Activated T-cell treated with anti-CD3 and anti-CD28 coated beads, Interleukin-2, amount 50 U/mL, for 4 hours (primary cell): ENCODE data around the gene VEZF1. TPM values are rescaled to one million over a fixed set of nuclear protein-coding genes. Genes with fewer than 3 reads are reported as not detected.
"Not testable (repeated sequence)": the region's sequence is repeated elsewhere in the genome, so short reads cannot be mapped to it uniquely, and the experiment has no call there.

Experiments
- ATAC-seq, 2 donors: fragments of 200-7000 bp; cut with Tn5 transposase; one replicate each; pipeline ENCODE4 v1.10.0; 2021
- DNase-seq: peaks from one replicate; pipeline ENCODE4 v3.0.0-alpha.2; 2020
- H3K27me3 Mint-ChIP-seq: one replicate; pipeline ENCODE4 v1.8.0; 2021; ENCODE audit warnings: low read depth, mixed read lengths
- H3K36me3 Mint-ChIP-seq: one replicate; pipeline ENCODE4 v1.8.0; 2022; ENCODE audit warnings: mixed read lengths; ENCODE audit not compliant: insufficient read depth
- H3K4me1 Mint-ChIP-seq: one replicate; pipeline ENCODE4 v1.8.0; 2021; ENCODE audit warnings: low read depth, mixed read lengths
- H3K4me3 Mint-ChIP-seq: one replicate; pipeline ENCODE4 v1.8.0; 2021; ENCODE audit warnings: mild to moderate bottlenecking, moderate library complexity, mixed read lengths
- H3K9me3 Mint-ChIP-seq: one replicate; pipeline ENCODE4 v1.8.0; 2021; ENCODE audit warnings: mixed read lengths
- total RNA-seq, 3 donors: library from RNA; stranded (reverse); gene quantifications; one replicate each; pipeline ENCODE4 v1.2.1, GENCODE V29; 2021

VEZF1 gene
- total RNA-seq, 3 donors from 2014 or later = 23.8 to 25.1 (median 24.1) TPM

GRCh38 chr17:57972151-57972550 lies 15.9 kb downstream of the VEZF1 start:
- Mint-ChIP-seq H3K36me3 (peaks cover 22% of the 10 kb centered on the region), H3K27me3 (no peaks in the 10 kb centered on the region), H3K9me3 (no peaks in the 10 kb centered on the region), H3K4me1 (no peaks in the 10 kb centered on the region), H3K4me3 (no peak overlapping the region)
- ATAC-seq (no peak), DNase-seq (no peak)

DNA sequence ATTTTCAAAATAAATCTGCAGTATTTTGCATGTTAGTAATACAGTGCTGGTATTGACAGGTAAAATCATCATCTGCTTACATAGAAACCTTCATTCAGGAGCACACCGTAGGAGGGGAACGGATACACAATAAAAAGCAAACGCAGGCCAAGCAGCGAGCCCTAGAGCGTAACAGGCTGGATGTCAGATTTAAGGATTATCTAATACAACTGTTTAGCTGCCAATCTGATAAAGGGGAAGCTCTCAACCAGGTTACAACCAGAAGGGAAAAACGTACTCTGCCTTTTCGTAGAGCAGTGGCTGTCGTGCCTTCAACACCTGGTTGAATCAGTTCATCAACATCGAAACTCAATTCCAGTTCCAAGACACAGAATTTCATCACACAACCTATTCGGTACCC lies 16.5 kb downstream of the VEZF1 start:
- ATAC-seq (no peak), DNase-seq (no peak)
- H3K36me3 Mint-ChIP-seq = peaks cover 16% of the 10 kb centered on the region
- H3K4me3 Mint-ChIP-seq = no peak overlapping the region
- H3K4me1 Mint-ChIP-seq = no peaks in the 10 kb centered on the region
- H3K9me3 Mint-ChIP-seq = no peaks in the 10 kb centered on the region
- no peaks in the 10 kb centered on the region for H3K27me3 Mint-ChIP-seq

- Mint-ChIP-seq H3K27me3 (no peaks in the 10 kb centered on the region), H3K9me3 (no peaks in the 10 kb centered on the region), H3K36me3 (peaks cover 10% of the 10 kb centered on the region), H3K4me1 (no peaks in the 10 kb centered on the region), H3K4me3 (no peak overlapping the region)
- DNase-seq = no peak
- ATAC-seq = no peak
Measured at GRCh38 chr17:57970710-57971109, 17.3 kb downstream of the VEZF1 start.

- Mint-ChIP-seq H3K4me1 (no peaks in the 10 kb centered on the region), H3K36me3 (peaks cover 2% of the 10 kb centered on the region)
Measured at GRCh38 chr17:57968456-57968855, 19.6 kb downstream of the VEZF1 start.

DNA sequence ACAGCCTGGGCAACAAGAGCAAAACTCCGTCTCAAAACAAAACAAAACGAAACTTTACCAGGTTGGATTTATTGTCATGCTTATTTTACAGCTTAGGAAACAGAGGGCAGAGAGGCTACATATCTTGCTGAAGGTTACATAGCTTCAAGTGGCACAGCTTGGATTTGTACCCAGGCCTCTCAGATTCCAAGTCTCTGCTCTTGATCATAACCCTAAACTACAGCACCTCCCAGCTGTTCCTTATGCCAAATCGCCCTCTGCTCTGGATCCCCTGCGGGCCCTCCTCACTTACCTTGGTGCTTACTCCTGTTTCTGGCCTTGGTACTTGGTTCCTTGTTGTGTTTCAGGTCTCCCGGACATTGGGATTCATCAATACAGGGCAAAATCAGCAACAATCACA lies 21.2 kb downstream of the VEZF1 start:
- no peak for DNase-seq
- no peaks in the 10 kb centered on the region for H3K9me3 Mint-ChIP-seq
- H3K4me1 Mint-ChIP-seq = no peaks in the 10 kb centered on the region
- no peaks in the 10 kb centered on the region for H3K36me3 Mint-ChIP-seq
- peaks cover 3% of the 10 kb centered on the region for H3K27me3 Mint-ChIP-seq
- no peak overlapping the region for H3K4me3 Mint-ChIP-seq
- no peak for ATAC-seq

More at GRCh38 chr17:57968456-57968855, 19.6 kb downstream of the VEZF1 start:
- Mint-ChIP-seq H3K9me3 (no peaks in the 10 kb centered on the region), H3K27me3 (no peaks in the 10 kb centered on the region), H3K4me3 (no peak overlapping the region)
- DNase-seq (no peak), ATAC-seq (no peak)

- Mint-ChIP-seq H3K4me3 (no peak overlapping the region), H3K27me3 (peaks cover 3% of the 10 kb centered on the region), H3K4me1 (no peaks in the 10 kb centered on the region), H3K9me3 (no peaks in the 10 kb centered on the region), H3K36me3 (no peaks in the 10 kb centered on the region)
- ATAC-seq = no peak
- no peak for DNase-seq
Measured at GRCh38 chr17:57966246-57966645, 21.8 kb downstream of the VEZF1 start.

- no peak for DNase-seq
- H3K4me3 Mint-ChIP-seq = no peak overlapping the region
- no peaks in the 10 kb centered on the region for H3K4me1 Mint-ChIP-seq
- H3K36me3 Mint-ChIP-seq = no peaks in the 10 kb centered on the region
- peaks cover 5% of the 10 kb centered on the region for H3K27me3 Mint-ChIP-seq
- no peak for ATAC-seq
- no peaks in the 10 kb centered on the region for H3K9me3 Mint-ChIP-seq
Measured at GRCh38 chr17:57965521-57966160, 22.4 kb downstream of the VEZF1 start.

DNA sequence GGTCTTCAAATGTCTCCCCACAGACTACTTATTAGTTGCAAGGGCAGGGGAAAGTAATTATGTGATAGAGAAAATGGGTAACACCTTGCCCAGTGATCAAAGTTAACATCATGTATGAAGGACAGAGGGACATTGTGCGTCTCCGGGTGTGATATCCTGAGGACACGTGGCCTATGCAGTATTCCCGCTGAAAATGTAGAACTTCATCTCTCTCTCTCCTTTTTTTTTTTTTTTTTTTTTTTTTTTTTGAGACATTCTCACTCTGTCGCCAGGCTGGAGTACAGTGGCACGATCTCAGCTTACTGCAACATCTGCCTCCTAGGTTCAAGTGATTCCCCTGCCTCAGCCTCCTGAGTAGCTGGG lies 24.9 kb downstream of the VEZF1 start:
- no peak for ATAC-seq
- no peaks in the 10 kb centered on the region for H3K36me3 Mint-ChIP-seq

DNA sequence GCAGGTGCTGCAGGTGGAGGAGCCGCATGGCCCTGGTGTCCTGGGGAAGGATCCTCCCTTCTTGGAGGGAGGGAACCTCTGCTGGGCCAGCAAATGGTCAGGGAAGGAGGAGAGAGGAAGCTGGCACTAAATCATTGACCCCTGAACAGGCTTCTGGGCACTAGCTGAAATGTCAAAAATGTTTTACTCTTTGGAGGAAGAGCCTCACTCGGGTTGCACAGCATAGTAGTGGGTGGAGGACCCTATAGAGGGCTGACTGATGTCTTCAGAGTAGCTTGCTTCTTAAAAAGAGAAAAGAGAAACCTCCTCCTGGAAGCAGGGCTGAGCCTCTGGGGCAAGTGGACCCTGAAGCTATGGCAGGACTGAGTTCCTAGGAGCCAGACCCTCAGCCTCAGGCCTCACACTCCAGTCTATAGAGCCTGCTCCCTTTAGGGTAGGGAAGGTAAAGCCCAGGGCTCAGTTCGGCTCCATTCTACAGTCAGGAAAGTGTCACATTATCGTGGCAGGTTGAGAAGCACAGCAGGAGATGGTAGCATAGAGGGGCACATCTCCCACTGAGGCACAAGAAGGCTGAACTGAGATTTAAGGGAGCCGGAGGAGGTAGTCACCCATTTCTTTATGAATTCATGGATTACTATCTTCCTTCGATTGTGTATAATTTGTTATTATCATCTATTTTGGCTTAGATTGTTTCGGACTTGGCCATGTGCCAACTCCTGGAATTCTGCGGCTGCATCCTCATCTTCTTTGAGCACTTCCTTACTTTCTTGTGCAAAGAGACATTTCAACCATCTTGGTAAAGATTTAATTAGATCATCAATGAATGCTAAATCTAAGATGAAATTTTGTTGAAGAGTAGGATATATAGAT lies 25.5 kb downstream of the VEZF1 start:
- DNase-seq (no peak), ATAC-seq (no peak)
- H3K9me3 Mint-ChIP-seq = no peaks in the 10 kb centered on the region
- H3K4me1 Mint-ChIP-seq = no peaks in the 10 kb centered on the region
- peaks cover 18% of the 10 kb centered on the region for H3K27me3 Mint-ChIP-seq
- no peaks in the 10 kb centered on the region for H3K36me3 Mint-ChIP-seq
- no peak overlapping the region for H3K4me3 Mint-ChIP-seq

More for the DNA sequence above, 24.9 kb downstream of the VEZF1 start:
- no peak overlapping the region for H3K4me3 Mint-ChIP-seq
- H3K27me3 Mint-ChIP-seq = peaks cover 17% of the 10 kb centered on the region
- no peak for DNase-seq
- H3K4me1 Mint-ChIP-seq = no peaks in the 10 kb centered on the region
- no peaks in the 10 kb centered on the region for H3K9me3 Mint-ChIP-seq

GRCh38 chr17:57959929-57960328 lies 28.1 kb downstream of the VEZF1 start:
- Mint-ChIP-seq H3K4me3 (no peak overlapping the region), H3K36me3 (no peaks in the 10 kb centered on the region), H3K4me1 (peaks cover 11% of the 10 kb centered on the region), H3K27me3 (peaks cover 32% of the 10 kb centered on the region), H3K9me3 (no peaks in the 10 kb centered on the region)
- ATAC-seq (no peak), DNase-seq (no peak)

DNA sequence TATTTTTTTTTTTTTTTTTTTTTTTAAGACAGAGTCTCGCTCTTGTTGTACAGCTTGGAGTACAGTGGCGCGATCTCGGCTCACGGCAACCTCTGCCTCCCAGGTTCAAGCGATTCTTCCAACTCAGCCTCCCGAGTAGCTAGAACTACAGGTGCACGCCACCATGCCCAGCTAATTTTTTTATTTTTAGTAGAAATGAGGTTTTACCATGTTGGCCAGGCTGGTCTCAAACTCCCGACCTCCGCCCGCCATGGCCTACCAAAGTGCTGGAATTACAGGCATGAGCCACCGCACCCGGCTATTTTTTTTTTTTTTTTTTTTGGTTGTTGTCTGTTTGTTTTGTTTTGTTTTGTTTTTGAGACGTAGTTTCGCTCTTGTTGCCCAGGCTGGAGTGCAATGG lies 29.7 kb downstream of the VEZF1 start:
- not testable (repeated sequence) for DNase-seq, H3K9me3 Mint-ChIP-seq, H3K36me3 Mint-ChIP-seq, ATAC-seq, H3K4me3 Mint-ChIP-seq
- H3K27me3 Mint-ChIP-seq = peaks cover 40% of the 10 kb centered on the region
- H3K4me1 Mint-ChIP-seq = peaks cover 15% of the 10 kb centered on the region

DNA sequence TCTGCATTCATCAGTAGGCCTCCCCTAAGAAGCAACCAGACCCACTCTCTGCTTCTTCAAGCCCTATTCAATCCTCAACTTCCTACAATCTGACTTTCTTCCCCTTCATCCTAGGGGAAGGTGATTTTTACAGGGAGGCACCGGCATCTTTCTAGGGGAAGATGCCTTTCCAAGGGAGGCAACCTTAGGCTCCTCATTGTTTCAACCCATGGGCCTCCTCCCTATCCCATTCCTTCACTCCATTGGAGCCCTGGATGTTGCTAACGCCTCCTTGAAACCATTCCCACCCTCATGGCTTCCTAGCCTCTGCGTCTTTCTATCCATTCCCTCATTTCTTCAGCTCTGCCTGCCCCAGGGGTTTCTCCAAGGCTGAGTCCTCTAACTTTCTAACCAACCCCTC lies 30.2 kb downstream of the VEZF1 start:
- peaks cover 17% of the 10 kb centered on the region for H3K4me1 Mint-ChIP-seq
- H3K27me3 Mint-ChIP-seq = peaks cover 40% of the 10 kb centered on the region
- ATAC-seq (no peak), DNase-seq (no peak)
- no peaks in the 10 kb centered on the region for H3K36me3 Mint-ChIP-seq
- H3K9me3 Mint-ChIP-seq = no peaks in the 10 kb centered on the region
- H3K4me3 Mint-ChIP-seq = no peak overlapping the region

DNA sequence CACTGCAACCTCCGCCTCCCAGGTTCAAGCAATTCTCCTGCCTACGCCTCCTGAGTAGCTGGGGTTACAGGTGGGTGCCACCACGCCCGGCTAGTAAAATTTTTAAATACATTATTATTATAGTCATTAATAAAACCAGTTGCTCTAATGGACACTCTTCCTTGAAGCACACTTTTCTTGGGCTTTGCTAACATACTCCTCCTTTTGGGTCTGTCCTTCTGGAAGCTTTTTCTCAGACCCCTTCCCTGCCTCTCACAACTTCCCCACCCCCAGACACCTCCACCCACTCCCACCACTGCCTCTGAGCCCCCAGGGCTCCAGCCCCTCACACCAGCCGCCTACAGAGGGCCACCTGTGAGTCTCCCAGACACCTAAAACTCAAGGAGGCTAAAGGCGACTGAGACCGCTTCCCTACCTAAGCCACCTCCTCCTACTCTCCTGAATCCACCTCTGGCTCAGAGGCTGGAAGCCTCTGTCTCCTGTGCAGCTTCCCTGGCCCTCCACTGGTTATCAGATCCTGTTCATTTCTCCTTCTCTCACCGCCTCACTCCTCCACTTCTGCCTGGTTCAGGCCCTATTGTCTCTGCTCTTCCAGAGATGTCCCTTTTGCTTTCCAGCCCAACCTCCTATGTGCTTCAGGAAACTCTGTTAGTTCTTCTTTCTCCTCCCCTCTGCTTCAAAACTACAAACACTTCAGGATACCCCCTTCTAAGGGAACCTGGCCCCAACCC lies 30.8 kb downstream of the VEZF1 start:
- Mint-ChIP-seq H3K4me1 (peaks cover 21% of the 10 kb centered on the region), H3K27me3 (peaks cover 40% of the 10 kb centered on the region), H3K9me3 (no peaks in the 10 kb centered on the region), H3K36me3 (no peaks in the 10 kb centered on the region), H3K4me3 (no peak overlapping the region)
- DNase-seq = no peak
- ATAC-seq = no peak

GRCh38 chr17:57956291-57957119 lies 31.5 kb downstream of the VEZF1 start:
- Mint-ChIP-seq H3K36me3 (no peaks in the 10 kb centered on the region), H3K27me3 (peaks cover 37% of the 10 kb centered on the region), H3K4me1 (peaks cover 21% of the 10 kb centered on the region), H3K4me3 (peak overlapping the region; percentile 71), H3K9me3 (no peaks in the 10 kb centered on the region)
- DNase-seq = peak; percentile 16
- peak; percentile 29 to 49 for ATAC-seq
